DMS 273 treated with DMSO at 0.1 percent for 48 hours (cell line): ENCODE data around the gene ADAMTS20.

ENCODE experiments used
- DNase-seq: peaks from one replicate; lab custom pipeline; 2025; lab: John Stamatoyannopoulos, UW

ADAMTS20 gene

GRCh38 chr12:43480591-43480990, 71.4 kb downstream of the ADAMTS20 start:
- no peak for DNase-seq

DNA sequence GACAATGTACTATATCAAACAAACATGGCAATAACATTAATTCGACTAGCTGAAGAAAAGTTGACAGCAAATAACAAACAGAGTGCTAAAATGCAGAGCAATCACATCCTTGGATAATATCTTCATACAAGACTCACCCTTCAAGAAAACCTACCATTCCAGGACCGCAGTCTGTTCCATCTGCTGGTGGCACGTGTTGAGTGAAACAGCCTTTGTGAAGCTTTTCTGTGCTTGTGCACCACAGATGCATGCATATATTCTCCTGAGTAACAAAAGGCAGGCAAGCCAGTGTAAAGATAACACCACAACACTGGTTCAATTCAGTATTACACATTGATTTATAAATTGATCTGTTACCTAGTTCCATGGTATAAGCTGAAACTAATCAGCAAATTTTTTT, 89.3 kb downstream of the ADAMTS20 start:
- no peak for DNase-seq

GRCh38 chr12:43462080-43462479, 89.9 kb downstream of the ADAMTS20 start:
- DNase-seq = no peak

- DNase-seq = no peak
Measured at GRCh38 chr12:43459285-43459684, 92.7 kb downstream of the ADAMTS20 start.

DNA sequence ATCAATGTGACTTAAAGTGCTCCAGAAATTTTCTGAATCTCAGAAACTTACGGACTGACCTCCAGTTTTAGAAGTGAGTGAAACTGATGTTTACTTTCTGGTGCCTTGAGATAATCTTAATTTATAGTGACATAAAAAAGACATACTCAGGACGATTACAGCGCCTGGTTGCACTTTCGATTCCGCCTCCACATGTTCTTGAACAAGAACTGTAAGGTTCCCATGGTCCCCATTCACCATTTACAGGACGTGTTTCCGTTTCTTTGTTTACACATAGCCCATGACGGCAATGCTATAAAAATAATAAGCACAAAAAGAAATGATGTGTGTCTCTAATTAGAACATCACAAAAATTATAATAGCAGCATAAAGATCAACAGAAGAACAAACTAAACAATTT, 98.2 kb downstream of the ADAMTS20 start:
- DNase-seq = no peak

DNA sequence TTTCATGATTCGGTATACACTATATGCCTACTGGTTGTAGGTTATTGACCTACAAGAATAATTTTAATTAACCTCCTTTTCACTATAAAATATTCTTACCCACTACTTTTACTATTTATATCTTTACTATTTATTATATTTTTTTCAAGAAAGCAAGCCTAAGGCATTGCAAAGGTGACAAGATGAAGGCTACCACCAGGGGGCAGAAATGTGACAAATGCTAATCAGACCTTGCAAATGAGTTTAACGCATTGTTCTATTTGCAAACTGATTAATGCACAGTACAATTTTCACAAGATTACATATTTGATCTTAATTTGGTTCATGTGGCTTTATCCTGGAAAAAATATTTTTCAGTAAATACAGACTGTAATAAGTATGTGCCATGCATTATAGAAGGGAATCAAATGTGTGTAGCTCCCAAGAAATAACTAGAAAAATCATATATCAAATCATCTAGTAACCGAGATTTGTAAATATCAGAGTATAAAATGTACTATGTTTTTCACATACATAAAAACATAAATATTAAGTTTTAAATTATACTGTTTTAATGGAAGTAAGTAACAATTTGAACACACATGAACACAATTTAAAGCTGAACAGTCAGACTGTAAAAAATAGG, 107.0 kb downstream of the ADAMTS20 start:
- no peak for DNase-seq

GRCh38 chr12:43436597-43436996, 115.4 kb downstream of the ADAMTS20 start:
- DNase-seq = no peak

- DNase-seq = no peak
Measured at GRCh38 chr12:43434614-43435013, 117.4 kb downstream of the ADAMTS20 start.

DNA sequence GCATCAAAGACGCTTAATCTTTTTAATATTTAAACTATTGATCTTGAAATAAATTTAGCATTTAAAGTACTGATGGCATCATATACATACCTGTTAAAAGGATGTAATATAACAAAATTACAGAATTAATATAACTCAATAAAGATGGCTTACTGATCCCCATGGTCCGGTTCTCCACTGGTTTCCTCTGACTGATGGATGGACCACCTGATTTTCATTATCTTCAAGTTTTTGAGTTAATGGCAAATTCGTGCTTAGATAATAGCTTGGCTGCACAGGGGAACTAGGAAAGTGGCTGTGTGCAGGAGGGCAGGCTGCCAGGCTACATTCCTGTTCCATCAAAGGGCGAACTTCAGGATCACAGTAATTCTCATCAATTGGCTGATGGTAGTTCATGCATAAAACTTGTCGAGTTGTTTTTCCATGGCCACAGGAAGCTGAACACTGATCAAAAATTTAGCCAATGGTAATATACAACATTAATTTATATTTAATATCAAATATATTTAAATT, 123.9 kb downstream of the ADAMTS20 start:
- no peak for DNase-seq

- no peak for DNase-seq
Measured at GRCh38 chr12:43425361-43425760, 126.6 kb downstream of the ADAMTS20 start.

DNA sequence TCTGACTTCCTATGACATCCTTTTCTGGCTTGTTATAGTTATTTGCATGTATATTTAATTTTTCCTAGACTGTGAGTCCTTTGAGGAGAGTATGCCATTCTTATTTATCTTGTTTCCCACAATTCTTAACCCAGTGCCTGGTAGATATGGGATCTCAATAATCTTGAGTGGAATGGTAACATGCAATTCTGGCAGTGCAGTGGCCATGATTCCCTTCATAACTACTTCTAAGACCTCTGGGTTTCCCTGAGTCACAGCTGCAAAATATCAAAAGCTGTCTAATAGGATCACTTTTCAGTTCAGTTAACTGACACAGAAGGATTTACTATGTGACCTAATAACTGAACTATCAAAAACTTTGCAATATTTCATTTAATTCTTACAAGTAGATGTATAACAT, 135.0 kb downstream of the ADAMTS20 start:
- no peak for DNase-seq

GRCh38 chr12:43407816-43408645, 144.0 kb downstream of the ADAMTS20 start:
- no peak for DNase-seq

DNA sequence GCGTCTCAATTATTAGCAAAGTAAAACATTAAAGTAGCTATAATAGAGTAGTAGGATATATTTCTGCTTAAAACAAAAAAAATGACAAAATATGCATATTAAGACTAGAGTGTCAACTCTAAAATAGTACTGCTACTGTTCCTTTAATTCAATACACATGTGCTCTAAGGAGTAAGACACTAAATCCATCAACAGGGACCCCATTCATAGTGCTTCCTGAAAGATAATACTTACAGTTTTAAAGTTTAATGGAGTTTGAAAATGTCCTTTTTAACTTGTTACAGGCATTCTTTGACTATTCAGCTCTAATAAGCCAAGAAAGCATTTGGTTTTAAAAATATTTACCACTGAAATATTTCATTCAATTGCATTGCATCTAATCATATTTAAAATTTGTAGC, 145.2 kb downstream of the ADAMTS20 start:
- DNase-seq = no peak

GRCh38 chr12:43402436-43402835, 149.6 kb downstream of the ADAMTS20 start:
- DNase-seq = no peak

GRCh38 chr12:43401096-43401495, 150.9 kb downstream of the ADAMTS20 start:
- no peak for DNase-seq

GRCh38 chr12:43396671-43397070, 155.3 kb downstream of the ADAMTS20 start:
- DNase-seq = no peak

- DNase-seq = no peak
Measured at GRCh38 chr12:43392116-43392515, 159.9 kb downstream of the ADAMTS20 start.

DNA sequence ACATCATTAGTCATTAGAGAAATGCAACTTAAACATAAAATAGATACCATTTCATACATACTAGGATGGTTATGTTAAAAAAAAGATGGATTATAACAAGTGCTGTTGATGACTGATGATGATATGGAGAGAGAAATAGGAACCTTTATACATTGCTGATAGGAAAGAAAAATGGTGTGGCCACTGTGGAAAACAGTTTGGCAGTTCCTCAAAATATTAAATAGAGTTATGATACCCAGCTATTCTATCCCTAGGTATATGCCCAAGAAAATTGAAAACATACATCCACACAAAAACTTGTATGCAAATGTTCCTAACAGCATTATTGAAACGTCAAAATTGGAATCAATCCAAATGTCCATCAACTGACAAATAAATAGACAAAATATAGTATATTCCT, 170.1 kb downstream of the ADAMTS20 start:
- DNase-seq = no peak

- DNase-seq = no peak
Measured at GRCh38 chr12:43378448-43378847, 173.6 kb downstream of the ADAMTS20 start.

DNA sequence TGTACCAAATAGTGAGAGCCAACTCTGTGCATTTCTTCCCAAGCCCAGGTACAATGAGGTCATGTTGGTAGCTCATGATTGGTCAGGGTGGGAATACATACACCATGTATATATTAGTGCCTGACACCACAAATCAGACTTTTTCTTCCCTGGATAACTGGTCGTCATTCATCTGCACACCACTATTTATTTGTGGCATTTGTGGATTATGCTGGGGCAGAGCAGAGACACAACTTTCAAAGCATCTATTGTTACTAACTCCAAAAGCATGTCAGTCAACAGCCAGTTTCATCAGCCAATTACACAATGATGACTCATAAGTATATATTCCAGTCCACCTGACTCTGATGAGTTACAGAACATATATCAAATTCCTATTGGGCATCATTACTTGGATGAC, 181.7 kb downstream of the ADAMTS20 start:
- DNase-seq = no peak

- DNase-seq = no peak
Measured at GRCh38 chr12:43362910-43363694, 188.9 kb downstream of the ADAMTS20 start.

- no peak for DNase-seq
Measured at GRCh38 chr12:43361031-43361710, 190.8 kb downstream of the ADAMTS20 start.
